Measurements from ENCODE around the gene RAB5B. TPM values are rescaled to one million over a fixed set of nuclear protein-coding genes. Genes with fewer than 3 reads are reported as not detected.

RAB5B gene
- total and polyA plus RNA-seq, 10 of the 15 experiments (the other 5 are each of a cell fraction or from before 2014, with no cell fraction given) = 7.5 to 149 (median 37.8) TPM

DNA sequence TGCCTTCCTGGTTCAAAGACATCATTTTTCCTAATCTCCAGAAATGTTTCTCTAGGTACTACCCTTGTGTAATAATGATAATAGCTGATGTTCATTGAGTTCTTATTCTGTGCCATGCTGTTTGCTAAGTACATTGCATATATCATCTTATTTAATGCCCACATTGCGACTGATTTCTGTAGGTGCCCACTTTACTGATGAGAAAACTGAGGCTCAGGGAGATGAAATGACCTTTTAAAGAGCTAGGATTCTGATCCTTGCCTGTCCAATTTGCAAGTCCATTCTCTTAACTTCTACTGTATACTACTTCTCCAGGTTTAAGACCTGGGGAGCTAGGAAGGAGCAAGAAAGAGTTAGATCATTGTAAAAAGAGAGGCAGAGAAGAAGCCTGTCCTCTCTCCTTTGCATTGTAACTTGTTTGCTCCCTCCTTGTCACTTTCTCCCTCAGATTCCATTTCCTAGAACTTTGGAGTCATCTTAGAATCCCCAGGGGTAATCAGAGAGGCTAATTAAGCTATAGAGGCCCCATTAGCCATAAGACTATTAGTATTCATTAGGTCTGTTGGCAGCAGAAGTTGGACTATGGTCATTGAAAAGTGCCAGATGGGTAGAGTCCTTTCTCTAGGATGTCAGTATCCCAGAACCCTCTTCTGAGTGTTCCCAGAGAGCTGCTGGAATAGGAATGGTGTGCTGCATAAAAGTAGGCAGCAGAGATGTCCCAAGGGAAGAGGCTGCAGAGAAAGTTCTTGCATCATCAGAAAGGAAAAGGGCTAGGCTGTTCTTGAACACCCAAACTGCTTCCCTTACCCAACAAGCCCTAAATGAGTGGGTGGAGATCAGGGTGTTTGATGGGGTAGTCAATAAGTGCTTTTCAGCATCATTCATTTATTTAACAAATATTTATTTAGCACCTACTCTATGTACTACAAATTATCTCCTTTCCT lies 39.8 kb upstream of the RAB5B start:
- FAIRE-seq (no peak), ATAC-seq (no peak), DNase-seq (ENCODE audit: low read depth, low spot score) (no peak)
- H3K9ac ChIP-seq (ENCODE audit: control insufficient read depth, insufficient read depth, low read length) = no peak overlapping the region
- peaks cover 0 to 13% of the 10 kb centered on the region in 2 experiments; a peak in 3 of 4 replicates for H3K36me3 ChIP-seq (ENCODE audit: control insufficient read depth in 2 of 2, insufficient read depth in 2 of 2, low read length in 1 of 2)
- WGBS (ENCODE audit: insufficient coverage, insufficient replicate concordance, low lambda C conversion rate, missing lambda C conversion rate) = 97% methylated on average over 1 of the region's 1 CpG
- ChIA-PET SMC1A (ENCODE audit: uncharacterized antibody, unreplicated experiment) (interaction anchor here (0.7 to 3.4 kb wide), 19 partner anchors 10 to 228 kb away, joined by 3 to 12 read pairs (median 4); partner anchors contain the start of genes DNAJC14, ORMDL2, RAB5B and SARNP), CTCF (interaction anchor here (0.6 to 4.5 kb wide), 15 partner anchors 8 to 196 kb away, joined by 3 to 20 read pairs (median 4); partner anchors contain the start of genes ORMDL2, SARNP and SUOX), POLR2A (interaction anchor here (0.6 to 3.9 kb wide), 12 partner anchors 18 to 205 kb away, joined by 3 to 18 read pairs (median 4); partner anchors contain the start of genes GDF11, ORMDL2, RAB5B and SARNP), RAD21 (ENCODE audit: unreplicated experiment) (interaction anchor here (0.6 to 2.1 kb wide), 10 partner anchors 24 to 196 kb away, joined by 3 to 10 read pairs (median 4); partner anchors contain the start of genes ORMDL2, SARNP and SUOX)
- H3K4me3 ChIP-seq = no peak overlapping the region
- BruUV-seq (replicated peaks) = no TSS peak
- TF ChIP-seq MLLT1 (IDR thresholded peaks at IDR 0.05) = no peak
- TF ChIP-seq, protein P1, sequence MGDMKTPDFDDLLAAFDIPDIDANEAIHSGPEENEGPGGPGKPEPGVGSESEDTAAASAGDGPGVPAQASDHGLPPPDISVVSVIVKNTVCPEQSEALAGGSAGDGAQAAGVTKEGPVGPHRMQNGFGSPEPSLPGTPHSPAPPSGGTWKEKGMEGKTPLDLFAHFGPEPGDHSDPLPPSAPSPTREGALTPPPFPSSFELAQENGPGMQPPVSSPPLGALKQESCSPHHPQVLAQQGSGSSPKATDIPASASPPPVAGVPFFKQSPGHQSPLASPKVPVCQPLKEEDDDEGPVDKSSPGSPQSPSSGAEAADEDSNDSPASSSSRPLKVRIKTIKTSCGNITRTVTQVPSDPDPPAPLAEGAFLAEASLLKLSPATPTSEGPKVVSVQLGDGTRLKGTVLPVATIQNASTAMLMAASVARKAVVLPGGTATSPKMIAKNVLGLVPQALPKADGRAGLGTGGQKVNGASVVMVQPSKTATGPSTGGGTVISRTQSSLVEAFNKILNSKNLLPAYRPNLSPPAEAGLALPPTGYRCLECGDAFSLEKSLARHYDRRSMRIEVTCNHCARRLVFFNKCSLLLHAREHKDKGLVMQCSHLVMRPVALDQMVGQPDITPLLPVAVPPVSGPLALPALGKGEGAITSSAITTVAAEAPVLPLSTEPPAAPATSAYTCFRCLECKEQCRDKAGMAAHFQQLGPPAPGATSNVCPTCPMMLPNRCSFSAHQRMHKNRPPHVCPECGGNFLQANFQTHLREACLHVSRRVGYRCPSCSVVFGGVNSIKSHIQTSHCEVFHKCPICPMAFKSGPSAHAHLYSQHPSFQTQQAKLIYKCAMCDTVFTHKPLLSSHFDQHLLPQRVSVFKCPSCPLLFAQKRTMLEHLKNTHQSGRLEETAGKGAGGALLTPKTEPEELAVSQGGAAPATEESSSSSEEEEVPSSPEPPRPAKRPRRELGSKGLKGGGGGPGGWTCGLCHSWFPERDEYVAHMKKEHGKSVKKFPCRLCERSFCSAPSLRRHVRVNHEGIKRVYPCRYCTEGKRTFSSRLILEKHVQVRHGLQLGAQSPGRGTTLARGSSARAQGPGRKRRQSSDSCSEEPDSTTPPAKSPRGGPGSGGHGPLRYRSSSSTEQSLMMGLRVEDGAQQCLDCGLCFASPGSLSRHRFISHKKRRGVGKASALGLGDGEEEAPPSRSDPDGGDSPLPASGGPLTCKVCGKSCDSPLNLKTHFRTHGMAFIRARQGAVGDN (IDR thresholded peaks at IDR 0.05) = no peak
- TF ChIP-seq ZZZ3 (IDR thresholded peaks at IDR 0.05; ENCODE audit: control insufficient read depth, insufficient read length, low read depth) = no peak
- TF ChIP-seq, protein P2, sequence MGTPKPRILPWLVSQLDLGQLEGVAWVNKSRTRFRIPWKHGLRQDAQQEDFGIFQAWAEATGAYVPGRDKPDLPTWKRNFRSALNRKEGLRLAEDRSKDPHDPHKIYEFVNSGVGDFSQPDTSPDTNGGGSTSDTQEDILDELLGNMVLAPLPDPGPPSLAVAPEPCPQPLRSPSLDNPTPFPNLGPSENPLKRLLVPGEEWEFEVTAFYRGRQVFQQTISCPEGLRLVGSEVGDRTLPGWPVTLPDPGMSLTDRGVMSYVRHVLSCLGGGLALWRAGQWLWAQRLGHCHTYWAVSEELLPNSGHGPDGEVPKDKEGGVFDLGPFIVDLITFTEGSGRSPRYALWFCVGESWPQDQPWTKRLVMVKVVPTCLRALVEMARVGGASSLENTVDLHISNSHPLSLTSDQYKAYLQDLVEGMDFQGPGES (IDR thresholded peaks at IDR 0.05) = no peak
- TF ChIP-seq NR2F1 (conservative IDR thresholded peaks at IDR 0.05) = no peak
- TF ChIP-seq MYB (IDR thresholded peaks at IDR 0.05; ENCODE audit: borderline replicate concordance, low read depth, low read length) = no peak
- no peak for TF ChIP-seq RAD21 (IDR thresholded peaks at IDR 0.05; ENCODE audit: insufficient read depth, low read depth, low read length)
- TF ChIP-seq ZBTB33 (IDR thresholded peaks at IDR 0.05) = no peak
- TF ChIP-seq MAX (IDR thresholded peaks at IDR 0.05; ENCODE audit: low read depth, low read length) = no peak
- no peak for TF ChIP-seq WRNIP1 (IDR thresholded peaks at IDR 0.05; ENCODE audit: borderline replicate concordance, low read depth, low read length)
- TF ChIP-seq MEF2B (IDR thresholded peaks at IDR 0.05; ENCODE audit: partially characterized antibody, poor library complexity, severe bottlenecking) = no peak
- in situ Hi-C loops (cut with MboI) (no loop called here), intact Hi-C loops (cut with micrococcal nuclease; ENCODE audit: unreplicated experiment) (no loop called here)
- H3K4me2 ChIP-seq (ENCODE audit: control insufficient read depth, insufficient read depth) = no peak overlapping the region; the same call in none of the 2 replicates
- no peak overlapping the region for H3K27ac ChIP-seq (ENCODE audit: control insufficient read depth, insufficient read depth)
- H4K20me1 ChIP-seq (ENCODE audit: control insufficient read depth, insufficient read depth) = no peaks in the 10 kb centered on the region
- no peak overlapping the region for H2AFZ ChIP-seq (ENCODE audit: control insufficient read depth, low read depth, low read length)
- H3K4me1 ChIP-seq (ENCODE audit: control insufficient read depth, insufficient read depth, low read length) = peaks cover 8% of the 10 kb centered on the region; the same call in 1 of the 2 replicates
- no peaks in the 10 kb centered on the region for H3K9me3 ChIP-seq (replicated peaks; ENCODE audit: control insufficient read depth, insufficient read depth, low read length)
- H3K27me3 ChIP-seq (replicated peaks in 1 of 2; ENCODE audit: control insufficient read depth in 2 of 2, insufficient read depth in 2 of 2, low read length in 1 of 2) = no peaks in the 10 kb centered on the region
- H3K79me2 ChIP-seq (ENCODE audit: control insufficient read depth, insufficient read depth, low read length) = peaks cover 20% of the 10 kb centered on the region
